GM18873 (cell line): Measurements from ENCODE around the gene AMACR.
A peak's percentile ranks its signal among the peaks of the same experiment; 100 is the strongest.
"Not testable (repeated sequence)": the region's sequence is repeated elsewhere in the genome, so short reads cannot be mapped to it uniquely, and the experiment has no call there.

Experiments used
- ATAC-seq: cut with Tn5 transposase; IDR thresholded peaks from one replicate; pipeline ENCODE4 v1.9.1; 2021; ENCODE audit warnings: mild to moderate bottlenecking, moderate library complexity, moderate number of reproducible peaks; ENCODE audit not compliant: unreplicated experiment, low FRiP score

AMACR gene

GRCh38 chr5:34038390-34038789 lies 30.5 kb upstream of the AMACR start:
- no peak for ATAC-seq

DNA sequence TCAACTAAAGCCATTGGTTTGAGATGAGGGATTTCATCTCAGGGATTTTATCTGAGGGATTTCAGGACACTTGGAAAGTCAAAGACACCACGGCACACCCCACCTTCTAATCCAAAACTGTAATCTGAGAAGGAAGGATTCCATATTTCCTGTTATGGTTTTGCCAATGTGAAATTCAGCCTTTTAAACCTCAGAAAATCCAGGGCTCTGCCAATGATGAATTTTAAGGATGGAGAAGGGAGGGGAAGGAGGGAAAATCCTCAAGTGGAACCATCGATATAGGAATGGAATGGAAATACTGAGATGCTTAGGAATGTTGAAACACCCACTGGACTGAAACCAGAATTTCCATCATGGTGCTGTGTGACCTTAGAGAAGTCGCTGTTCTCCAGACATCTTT lies 29.9 kb upstream of the AMACR start:
- no peak for ATAC-seq

- no peak for ATAC-seq
These were observed 27.9 kb upstream of the AMACR start for GRCh38 chr5:34035756-34036155.

GRCh38 chr5:34034534-34035327 lies 26.9 kb upstream of the AMACR start:
- ATAC-seq: peak; percentile 75

- no peak for ATAC-seq
These were observed 24.1 kb upstream of the AMACR start for GRCh38 chr5:34031966-34032365.

DNA sequence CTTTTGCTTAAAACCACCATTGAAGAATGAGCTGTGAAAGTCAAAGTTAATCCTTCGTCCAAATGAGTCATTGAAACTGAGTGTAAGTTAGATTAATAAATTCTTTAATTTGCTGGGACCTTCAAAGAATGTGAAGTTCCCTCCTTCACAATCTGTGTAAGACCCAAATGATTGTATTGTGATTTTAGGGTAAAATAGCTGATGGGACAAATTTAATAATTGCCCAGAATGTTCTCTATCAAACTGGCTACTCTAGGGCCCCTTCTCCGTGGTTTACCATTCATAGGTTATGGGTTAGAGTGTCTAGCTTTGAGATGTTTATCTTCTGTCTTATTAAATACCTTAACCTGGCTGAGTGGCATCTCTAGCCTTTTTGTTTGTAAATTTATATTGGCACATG lies 23.3 kb upstream of the AMACR start:
- ATAC-seq: no peak

- not testable (repeated sequence) for ATAC-seq
These were observed 22.7 kb upstream of the AMACR start for GRCh38 chr5:34030585-34030984.

- no peak for ATAC-seq
These were observed 22.2 kb upstream of the AMACR start for GRCh38 chr5:34030048-34030447.

GRCh38 chr5:34028349-34028748 lies 20.5 kb upstream of the AMACR start:
- ATAC-seq: no peak

DNA sequence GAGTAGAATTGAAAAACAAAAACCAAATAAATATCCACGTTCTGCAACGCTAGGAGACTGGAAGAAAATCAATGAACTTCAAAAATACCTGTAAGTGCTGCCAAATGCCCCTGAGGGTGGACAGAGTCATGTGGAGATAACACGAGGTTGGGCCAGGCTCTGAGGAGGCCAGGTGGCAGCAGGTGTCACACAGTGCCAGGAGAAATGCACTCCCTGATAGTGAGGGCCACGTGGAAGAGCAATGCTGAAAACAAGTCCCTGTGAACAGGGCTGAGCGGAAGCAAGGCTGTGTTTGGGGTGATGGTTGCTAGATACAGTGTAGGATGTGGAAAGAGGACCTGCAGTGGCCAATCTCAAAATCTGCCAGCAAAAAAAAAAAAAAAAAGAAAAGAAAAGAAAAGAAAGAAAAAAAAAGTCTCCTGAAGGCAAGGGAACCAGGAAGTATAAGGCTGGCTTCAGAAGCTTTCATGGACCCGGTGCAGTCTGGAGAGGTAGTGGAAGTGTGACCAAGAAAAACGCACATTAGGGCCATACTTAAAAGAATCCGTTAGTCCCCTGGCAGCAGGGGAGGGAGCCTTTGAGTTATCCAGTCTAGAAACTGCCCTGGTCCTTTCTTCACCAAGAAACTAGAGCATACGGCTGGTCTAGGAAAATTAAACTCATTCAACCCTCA lies 18.4 kb upstream of the AMACR start:
- no peak for ATAC-seq

DNA sequence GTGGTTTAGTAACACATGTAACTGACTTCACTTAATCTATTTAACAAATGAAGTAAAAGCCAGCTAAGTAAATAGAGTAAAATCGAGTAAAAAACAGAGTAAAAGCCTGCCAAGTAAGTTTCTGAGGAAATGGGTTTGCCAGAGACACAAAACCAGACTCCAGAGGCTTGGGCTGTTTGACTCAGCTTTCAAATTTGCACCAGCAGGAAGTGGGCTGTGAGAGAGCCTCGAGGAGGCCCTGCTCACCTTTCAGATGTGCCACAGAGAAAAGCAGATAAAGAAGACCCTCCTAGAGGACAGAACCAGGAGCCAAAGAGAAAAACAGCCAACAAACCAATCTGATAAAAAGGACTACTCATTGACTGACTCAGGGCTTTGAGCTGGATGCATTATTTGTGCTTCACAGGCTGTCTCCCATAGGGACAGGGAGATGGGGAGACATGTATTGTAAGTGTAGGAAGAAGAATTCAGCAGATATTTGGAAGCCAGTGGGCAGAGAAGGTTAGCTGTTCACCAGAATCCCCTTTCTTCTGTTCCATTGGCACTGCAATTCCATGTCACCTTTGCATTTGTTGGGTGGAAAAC lies 14.4 kb upstream of the AMACR start:
- peak; percentile 92 for ATAC-seq

DNA sequence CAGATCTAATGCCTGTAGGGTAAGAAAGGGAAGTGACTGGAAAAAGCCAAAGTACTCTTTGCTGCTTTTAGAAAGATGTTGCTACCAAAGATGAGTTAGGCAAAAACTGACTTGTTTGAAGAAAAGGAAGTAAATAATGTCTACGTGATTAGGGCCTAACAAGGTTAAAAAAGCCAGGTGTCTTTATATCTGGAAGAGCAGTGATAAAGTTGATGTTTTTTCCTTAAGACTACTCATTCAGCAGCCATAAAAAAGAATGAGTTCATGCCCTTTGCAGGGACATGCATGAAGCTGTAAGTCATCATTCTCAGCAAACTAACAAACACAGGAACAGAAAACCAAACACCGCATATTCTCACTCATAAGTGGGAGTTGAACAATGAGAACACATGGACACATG lies 13.5 kb upstream of the AMACR start:
- ATAC-seq: no peak

DNA sequence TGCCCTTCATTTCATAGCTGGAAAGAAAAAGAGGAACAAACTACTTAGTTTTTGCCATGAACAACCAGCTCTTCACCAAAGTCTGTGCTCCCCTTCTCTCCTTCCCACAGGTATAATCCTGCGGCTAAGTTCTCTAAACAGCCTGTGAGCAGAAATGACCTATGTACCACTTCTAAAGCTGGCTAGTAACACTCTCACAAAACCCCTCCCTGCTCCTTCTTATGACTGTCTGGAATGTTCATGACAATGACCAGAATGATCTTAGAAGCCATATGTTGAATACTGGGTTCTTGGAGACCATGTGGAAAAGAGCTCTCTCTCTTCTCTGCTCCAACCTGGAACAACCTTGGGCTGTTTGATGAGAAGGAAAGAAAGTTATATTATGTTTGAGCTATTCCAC lies 12.9 kb upstream of the AMACR start:
- no peak for ATAC-seq

GRCh38 chr5:34017254-34017653 lies 9.4 kb upstream of the AMACR start:
- no peak for ATAC-seq

DNA sequence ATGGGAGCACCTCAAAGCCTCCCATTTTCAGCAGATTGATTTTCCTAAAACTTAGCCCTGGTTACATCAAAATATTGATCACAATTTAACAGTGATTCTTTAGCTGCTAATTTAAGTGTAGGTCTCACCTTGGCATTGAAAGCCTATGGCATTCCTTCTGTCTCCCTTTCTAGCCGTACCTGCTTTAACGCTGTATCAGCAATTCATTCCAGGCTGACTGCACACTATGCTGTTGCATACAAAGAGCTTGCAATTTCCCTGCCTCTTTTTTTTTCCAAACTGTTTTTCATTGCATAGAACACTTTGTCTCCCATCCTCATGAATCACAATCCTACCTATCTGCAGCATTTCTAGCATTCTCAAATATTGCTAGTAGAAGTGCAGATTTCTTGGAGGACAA lies 8.9 kb upstream of the AMACR start:
- ATAC-seq: no peak

DNA sequence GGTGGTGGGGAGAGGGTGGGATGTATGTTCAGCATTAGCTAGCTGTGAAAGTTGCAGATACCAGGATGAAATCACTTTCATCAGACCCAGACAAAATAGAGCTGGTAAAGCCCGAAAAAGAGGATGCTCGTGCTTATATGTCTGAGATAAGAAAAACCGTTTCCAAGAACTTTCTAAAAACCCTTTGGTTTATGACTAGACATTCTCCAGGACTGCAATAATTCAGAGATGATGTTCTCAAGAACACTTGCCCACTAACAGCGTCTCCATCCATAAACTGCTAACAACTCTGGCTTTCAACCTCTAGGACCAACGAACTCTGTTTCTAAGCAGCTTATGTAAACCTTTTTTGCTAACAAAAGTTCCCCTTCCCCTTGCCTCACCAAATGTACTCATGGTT lies 8.4 kb upstream of the AMACR start:
- ATAC-seq: no peak

DNA sequence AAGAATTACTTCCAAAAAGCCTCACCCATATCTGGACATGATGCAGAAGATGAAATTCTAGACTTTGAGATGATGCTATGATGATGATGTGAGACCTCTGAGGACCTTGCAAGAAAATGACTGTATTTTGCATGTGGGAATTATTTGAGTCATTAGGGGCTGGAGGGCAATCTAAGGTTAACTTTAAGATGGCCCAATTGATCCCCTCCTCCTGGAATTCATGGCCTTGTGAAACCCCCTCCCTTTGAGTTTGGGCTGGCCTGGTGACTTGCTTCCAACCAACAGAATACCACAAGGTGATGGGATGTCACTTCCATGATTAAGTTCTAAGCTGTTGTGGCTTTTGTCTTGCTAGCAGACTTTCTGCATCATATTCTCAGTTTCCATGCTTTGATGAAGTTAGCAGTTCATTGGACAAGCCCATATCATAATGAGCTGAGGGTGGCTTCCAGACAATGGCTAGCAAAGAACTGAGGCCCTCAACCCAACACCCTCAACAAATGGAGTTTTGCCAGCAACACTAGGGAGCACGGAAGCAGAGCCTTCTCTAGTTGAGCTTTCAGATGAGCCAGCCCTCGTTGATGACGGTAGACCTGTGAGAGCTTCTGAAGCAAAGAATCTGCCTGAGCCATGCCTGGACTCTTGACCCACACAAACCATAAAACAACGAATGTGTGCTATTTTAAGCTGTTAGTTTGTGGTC lies 7.4 kb upstream of the AMACR start:
- no peak for ATAC-seq

GRCh38 chr5:34014626-34015025 lies 6.8 kb upstream of the AMACR start:
- ATAC-seq: no peak

- no peak for ATAC-seq
These were observed 5.7 kb upstream of the AMACR start for GRCh38 chr5:34013547-34013946.

DNA sequence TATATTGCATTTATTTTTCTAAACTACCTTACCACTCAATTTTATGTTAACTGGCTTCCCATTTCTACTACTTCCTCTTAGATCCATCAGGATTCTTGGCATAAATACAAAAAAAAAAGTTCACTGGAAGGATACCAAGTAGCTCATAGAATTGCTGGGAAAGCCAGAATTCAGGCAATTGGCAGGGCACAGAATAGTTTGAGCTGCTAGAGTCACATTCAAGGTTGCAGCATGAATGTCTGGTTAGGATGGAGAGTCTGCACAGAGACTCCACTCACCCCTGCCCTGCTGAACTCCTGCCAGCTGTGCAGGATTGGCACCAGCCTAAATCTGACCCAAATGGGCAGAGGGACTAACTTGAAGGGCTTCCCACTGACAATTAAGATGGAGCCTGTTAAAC lies 4.9 kb upstream of the AMACR start:
- ATAC-seq: no peak

DNA sequence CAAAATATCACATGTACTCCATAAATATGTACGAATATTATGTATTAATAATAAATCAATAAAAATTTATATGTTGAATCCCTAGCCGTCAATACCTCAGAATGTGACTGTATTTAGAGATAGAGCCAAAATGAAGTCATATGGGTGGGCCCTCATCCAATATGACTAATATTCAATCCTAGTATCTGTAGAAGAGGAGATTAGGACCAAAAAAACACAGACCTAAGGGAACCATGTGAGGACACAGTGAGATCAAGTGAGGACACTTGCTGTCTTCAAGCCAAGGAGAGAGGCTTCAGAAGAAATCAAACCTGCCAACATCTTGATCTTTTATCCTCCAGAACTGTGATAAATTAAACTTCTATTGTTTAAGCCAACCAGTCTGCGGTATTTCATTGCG lies 3.7 kb upstream of the AMACR start:
- ATAC-seq: no peak
